GM12872 (cell line): ENCODE measurements around the gene DCAF4.

ENCODE experiments used
- TF ChIP-seq, protein P1 (sequence below): IDR thresholded peaks from 3 replicates; pipeline ENCODE4 v1.5.1; 2011; ENCODE audit warnings: low read depth, mild to moderate bottlenecking, low read length, moderate library complexity; ENCODE audit not compliant: insufficient read depth

The DCAF4 gene

DNA sequence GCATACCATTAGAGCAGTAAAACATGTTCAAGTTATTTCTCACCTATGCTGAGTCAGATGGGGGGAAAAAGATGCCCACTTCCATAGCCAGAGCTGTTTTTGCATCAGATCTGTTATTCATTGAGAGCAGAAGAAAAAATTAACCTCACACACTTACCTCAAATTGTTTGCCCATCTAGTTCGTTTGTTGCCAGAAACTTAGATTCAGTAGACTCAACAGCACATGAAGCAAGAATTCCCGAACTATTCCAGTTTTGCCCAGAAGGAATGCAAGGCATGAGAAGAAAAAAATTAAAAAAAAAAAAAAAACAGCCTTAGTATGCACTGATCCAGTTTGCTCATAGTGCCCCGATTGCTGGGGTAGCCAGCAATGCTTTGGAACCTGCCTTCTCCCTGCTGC lies 19.9 kb upstream of the DCAF4 start:
- TF ChIP-seq, protein P1, sequence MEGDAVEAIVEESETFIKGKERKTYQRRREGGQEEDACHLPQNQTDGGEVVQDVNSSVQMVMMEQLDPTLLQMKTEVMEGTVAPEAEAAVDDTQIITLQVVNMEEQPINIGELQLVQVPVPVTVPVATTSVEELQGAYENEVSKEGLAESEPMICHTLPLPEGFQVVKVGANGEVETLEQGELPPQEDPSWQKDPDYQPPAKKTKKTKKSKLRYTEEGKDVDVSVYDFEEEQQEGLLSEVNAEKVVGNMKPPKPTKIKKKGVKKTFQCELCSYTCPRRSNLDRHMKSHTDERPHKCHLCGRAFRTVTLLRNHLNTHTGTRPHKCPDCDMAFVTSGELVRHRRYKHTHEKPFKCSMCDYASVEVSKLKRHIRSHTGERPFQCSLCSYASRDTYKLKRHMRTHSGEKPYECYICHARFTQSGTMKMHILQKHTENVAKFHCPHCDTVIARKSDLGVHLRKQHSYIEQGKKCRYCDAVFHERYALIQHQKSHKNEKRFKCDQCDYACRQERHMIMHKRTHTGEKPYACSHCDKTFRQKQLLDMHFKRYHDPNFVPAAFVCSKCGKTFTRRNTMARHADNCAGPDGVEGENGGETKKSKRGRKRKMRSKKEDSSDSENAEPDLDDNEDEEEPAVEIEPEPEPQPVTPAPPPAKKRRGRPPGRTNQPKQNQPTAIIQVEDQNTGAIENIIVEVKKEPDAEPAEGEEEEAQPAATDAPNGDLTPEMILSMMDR = no peak

- TF ChIP-seq, protein P1 = no peak
These were observed 19.4 kb upstream of the DCAF4 start for GRCh38 chr14:72906879-72907278.

DNA sequence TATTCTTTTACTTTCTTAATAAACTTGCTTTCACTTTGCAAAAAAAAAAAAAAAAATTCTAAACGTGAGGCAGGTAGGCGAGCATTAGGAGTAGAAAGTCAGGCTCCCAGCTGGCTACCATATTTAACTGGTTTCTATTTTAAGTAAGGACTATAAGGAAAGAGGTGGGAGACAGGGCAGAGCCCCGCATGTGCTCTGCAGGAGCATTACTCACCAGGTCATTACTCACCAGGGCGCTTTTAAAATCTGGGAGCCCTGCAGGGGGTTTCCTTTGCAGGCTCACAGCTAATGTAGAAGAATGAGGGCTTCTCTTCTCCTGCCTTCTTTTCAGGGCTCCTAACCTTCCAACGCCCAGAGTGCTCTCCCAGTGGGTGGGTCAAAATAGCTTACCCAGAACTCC lies 18.4 kb upstream of the DCAF4 start:
- TF ChIP-seq, protein P1 = no peak

- TF ChIP-seq, protein P1 = no peak
These were observed 17.1 kb upstream of the DCAF4 start for GRCh38 chr14:72909163-72909562.

- TF ChIP-seq, protein P1 = no peak
These were observed 12.5 kb upstream of the DCAF4 start for GRCh38 chr14:72913809-72914208.

GRCh38 chr14:72916174-72916573 lies 10.1 kb upstream of the DCAF4 start:
- TF ChIP-seq, protein P1 = no peak

DNA sequence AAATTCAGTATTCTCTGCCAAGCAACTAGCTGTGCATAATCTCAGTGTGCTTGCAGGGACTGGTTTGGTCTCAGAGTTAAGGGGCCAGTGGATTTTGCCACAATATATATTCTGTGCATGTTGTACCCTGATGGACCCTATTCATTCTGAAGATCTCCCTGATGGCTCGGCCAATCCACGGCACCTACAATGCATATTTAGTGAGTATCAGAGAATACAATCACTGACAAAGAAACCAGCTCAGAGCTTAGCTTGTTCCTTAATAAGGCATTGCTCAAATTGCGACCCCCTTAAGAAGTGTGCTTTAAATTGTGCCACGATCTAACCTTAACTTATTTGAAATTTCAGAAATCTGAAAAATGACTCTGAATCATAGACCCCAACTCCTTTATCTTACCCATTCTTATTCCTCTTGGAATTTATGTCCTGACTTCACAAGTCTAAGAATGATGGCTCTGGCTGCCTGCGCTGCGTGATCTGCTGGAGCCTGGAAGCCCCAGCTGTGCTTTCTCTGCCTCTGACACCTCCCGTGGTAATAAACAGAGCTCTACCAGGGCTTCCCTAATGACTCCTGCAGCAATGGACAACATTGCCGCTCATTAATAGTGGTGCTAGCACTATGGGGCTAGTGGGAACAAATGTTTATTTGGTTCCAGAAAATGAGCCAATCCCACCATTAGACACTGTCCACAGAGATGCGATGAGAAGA lies 9.0 kb upstream of the DCAF4 start:
- TF ChIP-seq, protein P1 = no peak

DNA sequence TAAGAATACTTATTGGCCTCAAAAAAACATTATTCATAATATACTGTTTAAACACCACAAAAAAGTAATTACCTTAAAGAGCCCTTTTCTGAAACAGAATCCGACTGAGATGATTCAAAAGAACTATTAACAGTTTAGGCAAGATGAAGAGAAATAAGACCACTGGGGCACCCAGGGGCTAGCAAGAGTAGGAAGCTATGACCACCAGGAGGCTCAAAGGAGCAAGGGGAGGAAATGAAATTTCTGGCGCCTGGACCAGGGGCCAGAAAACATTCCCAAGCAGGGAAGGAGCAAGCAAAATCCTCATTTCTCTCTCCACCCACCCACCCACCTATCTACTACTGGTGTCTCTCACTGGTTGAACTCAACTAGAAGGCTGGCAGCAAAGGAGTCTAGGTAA lies 6.3 kb upstream of the DCAF4 start:
- TF ChIP-seq, protein P1 = no peak
